Loucy (cell line): ENCODE measurements around the gene PCSK5.

ENCODE experiments used
- H2AFZ ChIP-seq: fragments of 200-600 bp; sonication (generic); 2 replicates; pipeline ENCODE4 v1.6.0; 2016; ENCODE audit warnings: antibody characterized with exemption, mild to moderate bottlenecking, low read length, moderate library complexity
- H3F3A ChIP-seq: fragments of 200-600 bp; 2 replicates; pipeline ENCODE4 v1.6.0; 2016; ENCODE audit warnings: antibody characterized with exemption, low read depth, mild to moderate bottlenecking
- H3K27me3 ChIP-seq: fragments of 200-600 bp; sonication (generic); 2 replicates; pipeline ENCODE4 v1.6.1; 2014; ENCODE audit warnings: low read length, mild to moderate bottlenecking; ENCODE audit not compliant: insufficient read depth, poor library complexity, severe bottlenecking
- H3K36me3 ChIP-seq: fragments of 200-600 bp; sonication (generic); 2 replicates; pipeline ENCODE4 v1.6.1; 2016; ENCODE audit warnings: low read length; ENCODE audit not compliant: insufficient read depth
- H3K4me1 ChIP-seq: fragments of 200-600 bp; sonication (generic); 2 replicates; pipeline ENCODE4 v1.5.1; 2014; ENCODE audit warnings: low read length, mild to moderate bottlenecking; ENCODE audit not compliant: insufficient read depth, poor library complexity, severe bottlenecking
- H3K4me2 ChIP-seq: fragments of 200-600 bp; sonication (generic); 2 replicates; pipeline ENCODE4 v1.6.0; 2014; ENCODE audit warnings: antibody characterized with exemption, low read length, low read depth, mild to moderate bottlenecking; ENCODE audit not compliant: poor library complexity, severe bottlenecking
- H3K4me3 ChIP-seq: fragments of 200-600 bp; sonication (generic); 2 replicates; pipeline ENCODE4 v1.5.1; 2014; ENCODE audit warnings: low read length, mild to moderate bottlenecking, mixed read lengths; ENCODE audit not compliant: poor library complexity, severe bottlenecking
- H3K79me2 ChIP-seq: fragments of 200-600 bp; sonication (generic); 2 replicates; pipeline ENCODE4 v1.6.1; 2014; ENCODE audit warnings: low read length; ENCODE audit not compliant: insufficient read depth
- H3K9ac ChIP-seq: fragments of 200-600 bp; sonication (generic); 2 replicates; pipeline ENCODE4 v1.6.0; 2014; ENCODE audit warnings: mild to moderate bottlenecking, low read depth, low read length, moderate library complexity; ENCODE audit not compliant: poor library complexity, severe bottlenecking
- H3K9me2 ChIP-seq: fragments of 200-600 bp; sonication (generic); replicated peaks from 2 replicates; pipeline ENCODE4 v1.6.1; 2016; ENCODE audit warnings: low read depth, low read length, mixed read lengths
- H3K9me3 ChIP-seq: fragments of 200-600 bp; sonication (generic); 2 replicates; pipeline ENCODE4 v1.6.1; 2014; ENCODE audit warnings: mild to moderate bottlenecking, antibody characterized with exemption, low read length, low read depth; ENCODE audit not compliant: insufficient read depth
- H4K20me1 ChIP-seq: fragments of 200-600 bp; sonication (generic); 2 replicates; pipeline ENCODE4 v1.6.0; 2014; ENCODE audit warnings: antibody characterized with exemption, low read length, mild to moderate bottlenecking; ENCODE audit not compliant: insufficient read depth, poor library complexity, severe bottlenecking
- CTCF ChIP-seq: fragments of 200-600 bp; sonication (generic); conservative IDR thresholded peaks from 2 replicates; pipeline ENCODE4 v1.5.1; 2014; ENCODE audit warnings: mild to moderate bottlenecking, antibody characterized with exemption, low read length
- EZH2phosphoT487 ChIP-seq: fragments of 200-600 bp; IDR thresholded peaks from 2 replicates; pipeline ENCODE4 v1.6.1; 2018; ENCODE audit warnings: antibody characterized with exemption, mild to moderate bottlenecking, moderate library complexity, borderline replicate concordance

Gene PCSK5

GRCh38 chr9:75953218-75953617, 62.7 kb downstream of the PCSK5 start:
- no peaks in the 10 kb centered on the region for H3K4me1 ChIP-seq
- no peaks in the 10 kb centered on the region for H4K20me1 ChIP-seq
- no peak for TF ChIP-seq CTCF
- TF ChIP-seq EZH2phosphoT487 = no peak
- no peaks in the 10 kb centered on the region for H3K79me2 ChIP-seq
- H3K27me3 ChIP-seq = no peaks in the 10 kb centered on the region
- H3K4me2 ChIP-seq = no peak overlapping the region
- H3K9me2 ChIP-seq = no peaks in the 10 kb centered on the region
- H3K36me3 ChIP-seq = no peaks in the 10 kb centered on the region
- H3F3A ChIP-seq = no peaks in the 10 kb centered on the region
- H3K9ac ChIP-seq = no peak overlapping the region
- H2AFZ ChIP-seq = no peak overlapping the region
- no peak overlapping the region for H3K4me3 ChIP-seq
- no peaks in the 10 kb centered on the region for H3K9me3 ChIP-seq

- Histone ChIP-seq H3K4me3 (no peak overlapping the region), H3K9me2 (no peaks in the 10 kb centered on the region), H4K20me1 (no peaks in the 10 kb centered on the region), H2AFZ (no peak overlapping the region), H3K79me2 (no peaks in the 10 kb centered on the region), H3F3A (no peaks in the 10 kb centered on the region), H3K36me3 (no peaks in the 10 kb centered on the region), H3K4me1 (no peaks in the 10 kb centered on the region), H3K27me3 (no peaks in the 10 kb centered on the region), H3K9me3 (no peaks in the 10 kb centered on the region), H3K4me2 (no peak overlapping the region), H3K9ac (no peak overlapping the region)
- TF ChIP-seq CTCF = no peak
- no peak for TF ChIP-seq EZH2phosphoT487
Observed at GRCh38 chr9:75956161-75956560, 65.7 kb downstream of the PCSK5 start.

- no peak for TF ChIP-seq CTCF
- no peak for TF ChIP-seq EZH2phosphoT487
- no peak overlapping the region for H3K4me2 ChIP-seq
- no peaks in the 10 kb centered on the region for H3K9me3 ChIP-seq
- no peaks in the 10 kb centered on the region for H3K27me3 ChIP-seq
- H3K79me2 ChIP-seq = no peaks in the 10 kb centered on the region
- H4K20me1 ChIP-seq = no peaks in the 10 kb centered on the region
- H2AFZ ChIP-seq = no peak overlapping the region
- no peaks in the 10 kb centered on the region for H3F3A ChIP-seq
- no peaks in the 10 kb centered on the region for H3K9me2 ChIP-seq
- no peaks in the 10 kb centered on the region for H3K4me1 ChIP-seq
- no peak overlapping the region for H3K4me3 ChIP-seq
- no peak overlapping the region for H3K9ac ChIP-seq
- H3K36me3 ChIP-seq = no peaks in the 10 kb centered on the region
Observed at GRCh38 chr9:75957116-75957515, 66.6 kb downstream of the PCSK5 start.
